K562 (cell line): ENCODE measurements around the gene ZKSCAN5. TPM values are rescaled to one million over a fixed set of nuclear protein-coding genes. Genes with fewer than 3 reads are reported as not detected.

Source experiments
- ATAC-seq: fragments of 200-7000 bp; cut with Tn5 transposase; 3 replicates; pipeline ENCODE4 v1.9.1; 2020; ENCODE audit warnings: moderate library complexity
- BruUV-seq: library from RNA; stranded (reverse); fragments of 400-500 nt; replicated peaks from 2 replicates; lab custom pipeline; 2021; lab: Mats Ljungman, UMichigan
- CTCF ChIA-PET: fragments of 300-600 bp; formaldehyde crosslinking; extraction: SDS; loops from one replicate; lab custom pipeline; 2021; ENCODE audit warnings: low intra/inter-chr PET ratio; lab: Yijun Ruan, JAX
- POLR2A ChIA-PET: fragments of 300-600, 350-650 bp; sonication (Branson Sonifier 250); formaldehyde crosslinking; extraction: SDS; loops from one replicate; lab custom pipeline; 2021; ENCODE audit warnings: antibody characterized with exemption, inconsistent platforms; lab: Yijun Ruan, JAX
- DNase-seq, 4 experiments: peaks; one replicate each; pipeline versions ENCODE4 v3.0.0 to v3.0.0-alpha.2; 2011 to 2018; ENCODE audit warnings: low spot score in 3 of 4, mixed read lengths in 3 of 4; ENCODE audit errors: extremely low read depth in 1 of 4
- FAIRE-seq: peaks from 2 replicates; lab custom pipeline; 2011; peaks lifted over from hg19 to GRCh38; lab: Jason Lieb, UNC
- H2AFZ ChIP-seq: 2 replicates; pipeline ENCODE4 v1.6.0; 2011; ENCODE audit warnings: low read depth, low read length, control low read depth, inconsistent platforms
- H3K27ac ChIP-seq: fragments of 200-600 bp; 3 replicates; pipeline ENCODE4 v1.8.0; 2011; ENCODE audit warnings: low read depth, mild to moderate bottlenecking, control low read depth, inconsistent platforms, low read length, moderate library complexity, mixed read lengths; ENCODE audit errors: extremely low read depth
- H3K27me3 ChIP-seq, 2 experiments: fragments of 300-600 bp in 1 of 2; 2 replicates in 1 of 2; 3 replicates in 1 of 2; pipeline versions ENCODE4 v1.6.0 to v1.8.0; 2011; ENCODE audit warnings: inconsistent platforms in 2 of 2, low read length in 2 of 2, mild to moderate bottlenecking in 1 of 2, mixed read lengths in 1 of 2, moderate library complexity in 1 of 2; ENCODE audit not compliant: control insufficient read depth in 2 of 2, insufficient read depth in 2 of 2
- H3K36me3 ChIP-seq: fragments of 300-600 bp; 3 replicates; pipeline ENCODE4 v1.8.0; 2011; ENCODE audit warnings: mild to moderate bottlenecking, low read length, inconsistent platforms; ENCODE audit not compliant: control insufficient read depth, insufficient read depth
- H3K4me1 ChIP-seq, 2 experiments: fragments of 200-600 bp in 1 of 2; replicated peaks in 1 of 2; 2 replicates in 1 of 2; 3 replicates in 1 of 2; pipeline versions ENCODE4 v1.5.1 to v1.8.0; 2011; ENCODE audit warnings: inconsistent platforms in 2 of 2, low read length in 2 of 2, mild to moderate bottlenecking in 1 of 2, mixed read lengths in 1 of 2, moderate library complexity in 1 of 2; ENCODE audit not compliant: control insufficient read depth in 2 of 2, insufficient read depth in 2 of 2
- H3K4me2 ChIP-seq: 2 replicates; pipeline ENCODE4 v1.6.1; 2011; ENCODE audit warnings: low read length, control low read depth, inconsistent platforms, mixed read lengths; ENCODE audit not compliant: insufficient read depth
- H3K4me3 ChIP-seq: fragments of 200-600 bp; sonication (generic), shearing (Covaris generic); 2 replicates; pipeline ENCODE4 v1.5.1; 2016; ENCODE audit warnings: control low read depth, inconsistent platforms
- H3K79me2 ChIP-seq: fragments of 200-600 bp; 3 replicates; pipeline ENCODE4 v1.8.0; 2011; ENCODE audit warnings: low read length, inconsistent platforms; ENCODE audit not compliant: control insufficient read depth, insufficient read depth
- H3K9ac ChIP-seq, 2 experiments: 2 replicates each; pipeline versions ENCODE4 v1.6.0 to v1.6.1; 2011; ENCODE audit warnings: low read depth in 2 of 2, low read length in 2 of 2, control low read depth in 1 of 2, inconsistent platforms in 1 of 2, mild to moderate bottlenecking in 1 of 2, mixed read lengths in 1 of 2; ENCODE audit not compliant: insufficient read depth in 1 of 2
- H3K9me1 ChIP-seq: one replicate; pipeline ENCODE4 v1.6.0; 2011; ENCODE audit warnings: inconsistent platforms, mild to moderate bottlenecking, low read length, moderate library complexity; ENCODE audit not compliant: control insufficient read depth, insufficient read depth
- H3K9me3 ChIP-seq: replicated peaks from 2 replicates; pipeline ENCODE4 v1.5.1; 2011; ENCODE audit warnings: low read depth, low read length, inconsistent platforms; ENCODE audit not compliant: control insufficient read depth, insufficient read depth
- H4K20me1 ChIP-seq: replicated peaks from 2 replicates; pipeline ENCODE4 v1.6.1; 2011; ENCODE audit warnings: low read length, inconsistent platforms, mixed read lengths; ENCODE audit not compliant: control insufficient read depth, insufficient read depth
- BCOR ChIP-seq: fragments of 450-650 bp; IDR thresholded peaks from 2 replicates; pipeline ENCODE4 v1.6.1; 2016
- CREB1 ChIP-seq, 2 experiments: sonication (generic) in 1 of 2; formaldehyde crosslinking in 1 of 2; IDR thresholded peaks; 2 replicates each; pipeline versions ENCODE4 v1.6.1 to v1.8.0; 2012 to 2022; ENCODE audit warnings: inconsistent platforms in 1 of 2, mild to moderate bottlenecking in 1 of 2, missing genetic modification reagents in 1 of 2, moderate library complexity in 1 of 2
- CTCF ChIP-seq, 3 experiments: IDR thresholded peaks in 2 of 3; conservative IDR thresholded peaks in 1 of 3; 2 replicates each; pipeline ENCODE4 v1.5.1; 2011 to 2012; ENCODE audit warnings: low read length in 3 of 3, mild to moderate bottlenecking in 3 of 3, control low read depth in 2 of 3, improper control_type of control experiment in 1 of 3, inconsistent platforms in 1 of 3, low read depth in 1 of 3, mixed read lengths in 1 of 3, moderate library complexity in 1 of 3; ENCODE audit not compliant: insufficient read depth in 2 of 3
- MAFK ChIP-seq: IDR thresholded peaks from 2 replicates; pipeline ENCODE4 v1.6.1; 2011; ENCODE audit warnings: low read length, improper control_type of control experiment
- MITF ChIP-seq: IDR thresholded peaks from 2 replicates; pipeline ENCODE4 v1.6.1; 2014; ENCODE audit warnings: antibody characterized with exemption
- NFE2 ChIP-seq: IDR thresholded peaks from 2 replicates; pipeline ENCODE4 v1.6.1; 2014; ENCODE audit warnings: antibody characterized with exemption, low read depth
- SMAD4 ChIP-seq: fragments of 250-450 bp; sonication (Bioruptor Pico); conservative IDR thresholded peaks from 2 replicates; pipeline ENCODE4 v1.8.0; 2021; ENCODE audit warnings: inconsistent platforms, mild to moderate bottlenecking, moderate library complexity
- STAG1 ChIP-seq: sonication (generic); formaldehyde crosslinking; IDR thresholded peaks from 2 replicates; pipeline ENCODE4 v1.5.0; 2020; ENCODE audit warnings: missing genetic modification reagents, borderline replicate concordance
- WGBS: fragments of 100-300 bp; shearing (Covaris generic); methylation state at CpG from one replicate; pipeline ENCODE4 v1.1.6; 2016; ENCODE audit warnings: low coverage, mixed read lengths; ENCODE audit not compliant: insufficient coverage; ENCODE audit errors: missing lambda C conversion rate; 5-methylcytosine and 5-hydroxymethylcytosine counted together
- in situ Hi-C: fragments of 300-500 bp; cut with MboI; formaldehyde crosslinking; loops from 4 replicates; pipeline ENCODE4 v1.15.0; 2018; ENCODE audit warnings: inconsistent platforms, mixed read lengths
- intact Hi-C: fragments of 100-400 bp; cut with micrococcal nuclease; formaldehyde crosslinking; loops from 2 replicates; pipeline ENCODE4 v1.14.2; 2022
- polyA plus RNA-seq, 8 experiments: library from polyadenylated mRNA; depleted of rRNA in 4 of 8; stranded (reverse) in 5 of 8; unstranded in 3 of 8; fragments of >200 nt; fragmentation: Nextera tagmentation in 2 of 8; fragmentation: Illumina TruSeq in 1 of 8; extraction: Ambion mirVana in 2 of 8; extraction: Trizol in 1 of 8; gene quantifications; 2 replicates each; pipeline versions ENCODE4 v1.2.1 to v1.2.3, GENCODE V29; 2011 to 2014; ENCODE audit warnings: inconsistent platforms in 1 of 8, missing spikeins in 1 of 8
- total RNA-seq, 7 experiments: library from RNA; depleted of rRNA in 6 of 7; stranded (reverse); fragments of >200 nt in 6 of 7; fragmentation: Illumina TruSeq in 2 of 7; extraction: Trizol in 2 of 7; gene quantifications; 2 replicates each; pipeline versions ENCODE4 v1.2.1 to v1.2.3, GENCODE V29; 2011 to 2021; ENCODE audit warnings: low replicate concordance in 1 of 7

Gene ZKSCAN5
- total and polyA plus RNA-seq, 9 of the 15 experiments (the other 6 are each of a cell fraction or from before 2014, with no cell fraction given): 4.2 to 19.0 (median 15.0) TPM

DNA sequence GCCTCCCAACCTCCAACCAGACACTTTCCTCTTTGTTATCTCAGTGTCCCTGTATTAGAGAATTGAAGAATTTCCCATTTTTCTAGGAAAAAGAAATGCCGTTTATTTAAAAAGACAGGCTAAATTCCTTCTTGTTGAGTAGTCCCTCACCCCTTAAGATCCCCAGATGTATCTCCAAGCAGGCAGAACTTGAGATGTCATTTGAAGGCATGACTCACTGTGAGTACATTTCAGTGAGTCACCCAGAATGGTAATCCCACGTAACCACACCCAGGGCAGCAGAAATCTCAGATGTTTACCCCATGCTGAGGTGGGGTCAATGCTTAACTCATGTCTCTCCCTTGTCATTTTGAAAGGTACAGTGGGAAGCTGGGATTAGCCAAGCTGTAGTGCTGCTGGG lies 58.4 kb downstream of the ZKSCAN5 start (continued):
- TF ChIP-seq SMAD4 (CRISPR knock-in tag): no peak

GRCh38 chr7:99563650-99564049 lies 59.2 kb downstream of the ZKSCAN5 start:
- DNase-seq (no peak), FAIRE-seq (no peak), ATAC-seq (no peak)
- peaks cover 71% of the 10 kb centered on the region for H3K36me3 ChIP-seq
- no TSS peak for BruUV-seq
- H3K4me3 ChIP-seq: no peak overlapping the region
- H3K79me2 ChIP-seq: peaks cover 64% of the 10 kb centered on the region
- peaks cover 15 to 16% of the 10 kb centered on the region in 2 experiments for H3K4me1 ChIP-seq
- H3K9me3 ChIP-seq: no peaks in the 10 kb centered on the region
- WGBS: 94% methylated on average over 10 of the region's 10 CpGs
- H3K27ac ChIP-seq: no peak overlapping the region
- H3K9me1 ChIP-seq: peaks cover 8% of the 10 kb centered on the region
- H3K9ac ChIP-seq: no peak overlapping the region
- TF ChIP-seq NFE2: no peak
- no peak for TF ChIP-seq MAFK
- TF ChIP-seq STAG1: no peak
- no peak for TF ChIP-seq CREB1 (IDR thresholded peaks at IDR 0.05)
- 0 out of 2 replicates have a peak, but pooled peaks have one; percentile 0 for TF ChIP-seq CREB1 (CRISPR knock-in tag; IDR thresholded peaks at IDR 0.05)
- no peak for TF ChIP-seq MITF
- no peak for TF ChIP-seq CTCF (IDR thresholded peaks at IDR 0.05 in 2 of 3, conservative IDR thresholded peaks at IDR 0.05 in 1 of 3; ENCODE audit: insufficient read depth in 2 of 3, low read depth in 1 of 3, low read length in 3 of 3)
- TF ChIP-seq BCOR: no peak
- ChIA-PET POLR2A (interaction anchor here (0.8 to 0.9 kb wide), 2 partner anchors 9 to 13 kb away, joined by 3 to 4 read pairs; no protein-coding TSS in a partner anchor), CTCF (interaction anchor here (0.6 kb wide), 1 partner anchor 21 kb away, joined by 3 read pairs; no protein-coding TSS in a partner anchor)
- in situ Hi-C loops (no loop called here), intact Hi-C loops (no loop called here)
- H2AFZ ChIP-seq: no peak overlapping the region
- peaks cover 15% of the 10 kb centered on the region; the same call in 1 of the 2 replicates for H4K20me1 ChIP-seq
- no peak overlapping the region for H3K4me2 ChIP-seq
- H3K27me3 ChIP-seq: no peaks in the 10 kb centered on the region
